ENCODE results near the gene MAP2K5. TPM values are rescaled to one million over a fixed set of nuclear protein-coding genes. Genes with fewer than 3 reads are reported as not detected.

MAP2K5 gene
- total and polyA plus RNA-seq, 10 of the 15 experiments (the other 5 are each of a cell fraction or from before 2014, with no cell fraction given): 1.3 to 19.4 (median 9.6) TPM

DNA sequence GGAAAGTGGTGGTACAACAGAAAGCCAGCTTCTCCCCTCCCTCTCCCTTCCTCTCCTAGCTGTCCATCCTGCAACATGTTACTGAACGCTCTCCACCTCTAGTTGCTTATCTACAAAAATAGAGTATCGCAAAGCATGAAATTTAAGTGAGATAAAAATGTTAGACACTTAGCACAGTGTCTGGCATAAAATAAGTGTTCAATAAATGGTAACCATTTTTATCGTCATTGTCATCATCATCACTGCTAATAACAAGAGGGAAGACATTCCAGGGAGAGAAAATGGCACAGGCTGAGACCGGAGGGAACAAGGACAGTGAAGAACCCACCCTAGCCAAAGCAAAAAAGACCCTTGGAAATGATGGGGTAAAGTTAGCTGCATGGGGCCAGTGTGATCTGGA lies 244.1 kb downstream of the MAP2K5 start (continued):
- no peak for TF ChIP-seq ETV6 (conservative IDR thresholded peaks at IDR 0.05 in 1 of 2, IDR thresholded peaks at IDR 0.05 in 1 of 2; ENCODE audit: borderline replicate concordance in 1 of 2, low read depth in 1 of 2)
- TF ChIP-seq RB1 (IDR thresholded peaks at IDR 0.05; ENCODE audit: borderline replicate concordance): no peak
- no peak for TF ChIP-seq SREBF1 (IDR thresholded peaks at IDR 0.05; ENCODE audit: low read length)
- TF ChIP-seq EED (IDR thresholded peaks at IDR 0.05; ENCODE audit: low read depth): no peak
- TF ChIP-seq SMAD1 (IDR thresholded peaks at IDR 0.05; ENCODE audit: low read depth, partially characterized antibody): no peak

DNA sequence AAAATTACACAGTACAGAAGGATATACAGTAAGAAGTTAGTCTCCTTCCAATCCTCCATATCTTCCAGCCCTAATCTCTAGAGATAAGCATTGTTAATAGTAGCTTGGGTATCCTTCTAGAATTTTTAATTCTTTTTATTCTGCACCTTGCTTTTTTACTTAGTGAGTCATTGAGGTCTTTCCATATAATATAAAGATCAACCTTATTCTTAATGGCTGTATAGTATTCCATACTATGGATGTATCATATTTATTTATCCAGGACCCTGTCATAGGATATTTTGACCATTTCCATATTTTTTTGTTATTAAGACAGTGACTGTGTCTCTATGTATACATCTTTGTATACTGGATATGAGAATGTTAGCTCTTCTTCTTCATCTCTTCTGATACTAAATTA lies 246.5 kb downstream of the MAP2K5 start:
- ChIA-PET RAD21 (ENCODE audit: unreplicated experiment) (no interaction called here), CTCF (interaction anchor here (0.6 kb wide), 1 partner anchor 334 kb away, joined by 3 read pairs; no protein-coding TSS in a partner anchor)
- no TSS peak for BruUV-seq (replicated peaks)
- no peak for TF ChIP-seq RCOR1 (conservative IDR thresholded peaks at IDR 0.05; ENCODE audit: low read depth, low read length)
- no peak for TF ChIP-seq DPF2 (IDR thresholded peaks at IDR 0.05)
- TF ChIP-seq, protein P1, sequence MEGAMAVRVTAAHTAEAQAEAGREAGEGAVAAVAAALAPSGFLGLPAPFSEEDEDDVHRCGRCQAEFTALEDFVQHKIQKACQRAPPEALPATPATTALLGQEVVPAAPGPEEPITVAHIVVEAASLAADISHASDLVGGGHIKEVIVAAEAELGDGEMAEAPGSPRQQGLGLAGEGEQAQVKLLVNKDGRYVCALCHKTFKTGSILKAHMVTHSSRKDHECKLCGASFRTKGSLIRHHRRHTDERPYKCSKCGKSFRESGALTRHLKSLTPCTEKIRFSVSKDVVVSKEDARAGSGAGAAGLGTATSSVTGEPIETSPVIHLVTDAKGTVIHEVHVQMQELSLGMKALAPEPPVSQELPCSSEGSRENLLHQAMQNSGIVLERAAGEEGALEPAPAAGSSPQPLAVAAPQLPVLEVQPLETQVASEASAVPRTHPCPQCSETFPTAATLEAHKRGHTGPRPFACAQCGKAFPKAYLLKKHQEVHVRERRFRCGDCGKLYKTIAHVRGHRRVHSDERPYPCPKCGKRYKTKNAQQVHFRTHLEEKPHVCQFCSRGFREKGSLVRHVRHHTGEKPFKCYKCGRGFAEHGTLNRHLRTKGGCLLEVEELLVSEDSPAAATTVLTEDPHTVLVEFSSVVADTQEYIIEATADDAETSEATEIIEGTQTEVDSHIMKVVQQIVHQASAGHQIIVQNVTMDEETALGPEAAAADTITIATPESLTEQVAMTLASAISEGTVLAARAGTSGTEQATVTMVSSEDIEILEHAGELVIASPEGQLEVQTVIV (IDR thresholded peaks at IDR 0.05; ENCODE audit: borderline replicate concordance, partially characterized antibody): no peak
- TF ChIP-seq STAT3 (IDR thresholded peaks at IDR 0.05; ENCODE audit: low read depth, low read length): no peak
- TF ChIP-seq, protein P2, sequence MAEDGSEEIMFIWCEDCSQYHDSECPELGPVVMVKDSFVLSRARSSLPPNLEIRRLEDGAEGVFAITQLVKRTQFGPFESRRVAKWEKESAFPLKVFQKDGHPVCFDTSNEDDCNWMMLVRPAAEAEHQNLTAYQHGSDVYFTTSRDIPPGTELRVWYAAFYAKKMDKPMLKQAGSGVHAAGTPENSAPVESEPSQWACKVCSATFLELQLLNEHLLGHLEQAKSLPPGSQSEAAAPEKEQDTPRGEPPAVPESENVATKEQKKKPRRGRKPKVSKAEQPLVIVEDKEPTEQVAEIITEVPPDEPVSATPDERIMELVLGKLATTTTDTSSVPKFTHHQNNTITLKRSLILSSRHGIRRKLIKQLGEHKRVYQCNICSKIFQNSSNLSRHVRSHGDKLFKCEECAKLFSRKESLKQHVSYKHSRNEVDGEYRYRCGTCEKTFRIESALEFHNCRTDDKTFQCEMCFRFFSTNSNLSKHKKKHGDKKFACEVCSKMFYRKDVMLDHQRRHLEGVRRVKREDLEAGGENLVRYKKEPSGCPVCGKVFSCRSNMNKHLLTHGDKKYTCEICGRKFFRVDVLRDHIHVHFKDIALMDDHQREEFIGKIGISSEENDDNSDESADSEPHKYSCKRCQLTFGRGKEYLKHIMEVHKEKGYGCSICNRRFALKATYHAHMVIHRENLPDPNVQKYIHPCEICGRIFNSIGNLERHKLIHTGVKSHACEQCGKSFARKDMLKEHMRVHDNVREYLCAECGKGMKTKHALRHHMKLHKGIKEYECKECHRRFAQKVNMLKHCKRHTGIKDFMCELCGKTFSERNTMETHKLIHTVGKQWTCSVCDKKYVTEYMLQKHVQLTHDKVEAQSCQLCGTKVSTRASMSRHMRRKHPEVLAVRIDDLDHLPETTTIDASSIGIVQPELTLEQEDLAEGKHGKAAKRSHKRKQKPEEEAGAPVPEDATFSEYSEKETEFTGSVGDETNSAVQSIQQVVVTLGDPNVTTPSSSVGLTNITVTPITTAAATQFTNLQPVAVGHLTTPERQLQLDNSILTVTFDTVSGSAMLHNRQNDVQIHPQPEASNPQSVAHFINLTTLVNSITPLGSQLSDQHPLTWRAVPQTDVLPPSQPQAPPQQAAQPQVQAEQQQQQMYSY (CRISPR knock-in tag; IDR thresholded peaks at IDR 0.05): no peak
- TF ChIP-seq, protein P3, sequence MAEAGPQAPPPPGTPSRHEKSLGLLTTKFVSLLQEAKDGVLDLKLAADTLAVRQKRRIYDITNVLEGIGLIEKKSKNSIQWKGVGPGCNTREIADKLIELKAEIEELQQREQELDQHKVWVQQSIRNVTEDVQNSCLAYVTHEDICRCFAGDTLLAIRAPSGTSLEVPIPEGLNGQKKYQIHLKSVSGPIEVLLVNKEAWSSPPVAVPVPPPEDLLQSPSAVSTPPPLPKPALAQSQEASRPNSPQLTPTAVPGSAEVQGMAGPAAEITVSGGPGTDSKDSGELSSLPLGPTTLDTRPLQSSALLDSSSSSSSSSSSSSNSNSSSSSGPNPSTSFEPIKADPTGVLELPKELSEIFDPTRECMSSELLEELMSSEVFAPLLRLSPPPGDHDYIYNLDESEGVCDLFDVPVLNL (IDR thresholded peaks at IDR 0.05; ENCODE audit: low read depth, low read length): no peak
- no peak for TF ChIP-seq STAT1 (conservative IDR thresholded peaks at IDR 0.05)
- TF ChIP-seq, protein P4, sequence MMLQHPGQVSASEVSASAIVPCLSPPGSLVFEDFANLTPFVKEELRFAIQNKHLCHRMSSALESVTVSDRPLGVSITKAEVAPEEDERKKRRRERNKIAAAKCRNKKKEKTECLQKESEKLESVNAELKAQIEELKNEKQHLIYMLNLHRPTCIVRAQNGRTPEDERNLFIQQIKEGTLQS (IDR thresholded peaks at IDR 0.05; ENCODE audit: borderline replicate concordance, extremely low read depth, low read depth, low read length): no peak
- TF ChIP-seq KAT2A (conservative IDR thresholded peaks at IDR 0.05; ENCODE audit: control insufficient read depth, low read depth, low read length): no peak
- no peak for TF ChIP-seq SIX5 (IDR thresholded peaks at IDR 0.05; ENCODE audit: low read depth, low read length, severe bottlenecking)
- TF ChIP-seq RELA (IDR thresholded peaks at IDR 0.05; ENCODE audit: borderline replicate concordance, partially characterized antibody): no peak
- TF ChIP-seq ETV6 (conservative IDR thresholded peaks at IDR 0.05 in 1 of 2, IDR thresholded peaks at IDR 0.05 in 1 of 2; ENCODE audit: borderline replicate concordance in 1 of 2, low read depth in 1 of 2): no peak

More for the DNA sequence above, 246.5 kb downstream of the MAP2K5 start:
- H4K20me1 ChIP-seq (ENCODE audit: control insufficient read depth, insufficient read depth): no peaks in the 10 kb centered on the region
- no peak overlapping the region for H3K4me2 ChIP-seq (ENCODE audit: control insufficient read depth, insufficient read depth)
- SMC1A ChIA-PET (ENCODE audit: uncharacterized antibody, unreplicated experiment): interaction anchor here (1.1 kb wide), 1 partner anchor 46 kb away, joined by 3 read pairs; no protein-coding TSS in a partner anchor
- H3K36me3 ChIP-seq (ENCODE audit: control insufficient read depth in 2 of 2, insufficient read depth in 2 of 2, low read length in 1 of 2): no peaks in the 10 kb centered on the region
- H3K79me2 ChIP-seq (ENCODE audit: control insufficient read depth, insufficient read depth, low read length): no peaks in the 10 kb centered on the region
- H3K9me3 ChIP-seq (replicated peaks; ENCODE audit: control insufficient read depth, insufficient read depth, low read length): no peaks in the 10 kb centered on the region
- H3K27ac ChIP-seq (ENCODE audit: control insufficient read depth, insufficient read depth): no peak overlapping the region
- H3K4me1 ChIP-seq (ENCODE audit: control insufficient read depth, insufficient read depth, low read length): peaks cover 17% of the 10 kb centered on the region
- FAIRE-seq (no peak), DNase-seq (ENCODE audit: low read depth, low spot score) (no peak), ATAC-seq (no peak)
- in situ Hi-C loops (cut with MboI) (no loop called here), intact Hi-C loops (cut with micrococcal nuclease; ENCODE audit: unreplicated experiment) (no loop called here)
- H3K4me3 ChIP-seq: no peak overlapping the region
- H3K9ac ChIP-seq (ENCODE audit: control insufficient read depth, insufficient read depth, low read length): no peak overlapping the region
- POLR2A ChIA-PET: no interaction called here
- H3K27me3 ChIP-seq (replicated peaks in 1 of 2; ENCODE audit: control insufficient read depth in 2 of 2, insufficient read depth in 2 of 2, low read length in 1 of 2): no peaks in the 10 kb centered on the region
- no peak overlapping the region for H2AFZ ChIP-seq (ENCODE audit: control insufficient read depth, low read depth, low read length)

All from GM12878 (cell line).